ENCODE measurements around the gene IL32.

The IL32 gene

GRCh38 chr16:3113765-3114479, 48.5 kb downstream of the IL32 start:
- in situ Hi-C loops (cut with HindIII; ENCODE audit: low sequenced_read_pairs) = no loop called here

GRCh38 chr16:3115003-3115402, 49.6 kb downstream of the IL32 start:
- in situ Hi-C loops (cut with HindIII; ENCODE audit: low sequenced_read_pairs) = no loop called here

DNA sequence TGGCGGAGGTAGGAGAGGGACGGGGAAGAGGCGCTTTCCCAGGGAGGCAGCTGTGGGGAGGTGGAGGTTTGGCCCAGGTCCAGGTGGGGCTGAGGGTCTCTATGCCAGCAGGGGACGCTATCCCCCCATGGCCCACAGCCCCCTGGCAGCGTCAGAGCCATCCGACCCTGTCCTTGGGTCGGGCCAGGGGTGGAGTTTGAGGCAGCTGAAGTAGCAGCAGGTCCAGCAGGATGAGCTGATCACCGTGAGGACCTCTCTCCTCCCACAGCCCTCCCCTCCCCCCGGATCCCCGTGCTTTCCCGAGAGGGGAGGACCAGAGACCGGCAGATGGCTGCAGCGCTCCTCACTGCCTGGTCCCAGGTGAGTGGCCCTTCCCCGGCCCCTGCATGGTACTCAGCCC, 50.1 kb downstream of the IL32 start:
- in situ Hi-C loops (cut with HindIII; ENCODE audit: low sequenced_read_pairs) = no loop called here

- in situ Hi-C loops (cut with HindIII; ENCODE audit: low sequenced_read_pairs) = no loop called here
Measured at GRCh38 chr16:3118204-3118790, 52.9 kb downstream of the IL32 start.

GRCh38 chr16:3118846-3119245, 53.4 kb downstream of the IL32 start:
- in situ Hi-C loops (cut with HindIII; ENCODE audit: low sequenced_read_pairs) = no loop called here
